GM21825 (cell line): ENCODE data around the gene LYSMD2.

ENCODE experiments used
- ATAC-seq: cut with Tn5 transposase; IDR thresholded peaks from one replicate; pipeline ENCODE4 v1.9.1; 2021; ENCODE audit warnings: mild to moderate bottlenecking, moderate library complexity; ENCODE audit not compliant: unreplicated experiment

The LYSMD2 gene

DNA sequence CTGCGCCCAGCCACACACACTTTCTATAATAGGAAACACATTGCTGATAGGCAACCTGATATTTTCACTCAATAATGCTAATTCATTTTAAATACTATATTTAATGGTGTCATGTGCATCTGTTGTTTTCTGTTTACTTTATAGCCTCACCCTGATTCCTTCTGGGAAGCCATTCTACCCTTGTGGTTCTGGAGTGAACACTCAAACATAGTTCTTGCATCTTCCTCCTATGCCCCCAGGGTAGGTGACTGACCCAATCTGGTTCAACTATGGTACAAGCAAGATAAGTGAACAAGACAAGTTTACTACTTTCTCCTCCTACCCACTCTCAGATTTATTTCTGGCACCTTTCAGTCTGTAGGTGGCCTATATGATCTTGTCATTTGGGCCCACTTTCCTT lies 60.4 kb downstream of the LYSMD2 start:
- ATAC-seq, result no peak

DNA sequence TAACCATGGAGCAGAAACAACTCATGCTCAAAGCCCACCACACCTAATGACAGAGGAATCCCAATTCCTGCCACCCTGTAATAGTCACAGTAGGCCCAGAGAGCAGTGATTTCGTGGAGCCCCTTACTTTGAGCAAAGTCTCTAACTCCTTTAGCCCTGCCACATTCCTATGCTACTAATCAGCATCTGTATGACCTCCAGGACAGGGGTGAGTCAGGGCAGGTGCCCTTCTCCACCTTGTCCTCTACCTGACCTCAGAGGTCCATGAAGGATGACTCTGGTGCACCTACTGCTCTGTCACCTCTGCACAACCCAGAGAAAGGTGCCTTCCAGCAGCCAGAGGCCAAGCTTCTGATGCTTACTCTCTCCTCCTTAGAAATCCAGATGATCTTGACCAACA lies 62.2 kb downstream of the LYSMD2 start:
- ATAC-seq, result no peak
